OCI-LY7 (cell line): ENCODE results near the gene UNC80. TPM values are rescaled to one million over a fixed set of nuclear protein-coding genes. Genes with fewer than 3 reads are reported as not detected.

Experiments used
- BruUV-seq: library from RNA; stranded (reverse); fragments of 400-500 nt; replicated peaks from 2 replicates; lab custom pipeline; 2021; lab: Mats Ljungman, UMichigan
- CTCF ChIA-PET: fragments of 300-600 bp; sonication (Branson Sonifier 250); formaldehyde crosslinking; loops from one replicate; lab custom pipeline; 2022; ENCODE audit warnings: antibody characterized with exemption; ENCODE audit not compliant: unreplicated experiment; lab: Charles Lee
- POLR2A ChIA-PET: fragments of 300-600 bp; sonication (Branson Sonifier 250); formaldehyde crosslinking; loops from one replicate; lab custom pipeline; 2022; ENCODE audit warnings: antibody characterized with exemption; lab: Charles Lee
- DNase-seq: peaks from one replicate; pipeline ENCODE4 v3.0.0-alpha.2; 2015; ENCODE audit warnings: low spot score
- H2AFZ ChIP-seq: fragments of 200-600 bp; sonication (generic), shearing (Covaris generic); 2 replicates; pipeline ENCODE4 v1.6.1; 2014; ENCODE audit warnings: mild to moderate bottlenecking, antibody characterized with exemption, low read length, moderate library complexity
- H3K27ac ChIP-seq: fragments of 200-600 bp; sonication (generic); 2 replicates; pipeline ENCODE4 v1.5.1; 2014; ENCODE audit warnings: mixed run types, low read depth, mild to moderate bottlenecking, moderate library complexity, low read length, inconsistent platforms; ENCODE audit not compliant: poor library complexity, severe bottlenecking
- H3K36me3 ChIP-seq: fragments of 200-600 bp; sonication (generic); 2 replicates; pipeline ENCODE4 v1.6.1; 2014; ENCODE audit warnings: mild to moderate bottlenecking, antibody characterized with exemption, low read length, moderate library complexity, mixed read lengths; ENCODE audit not compliant: insufficient read depth
- H3K4me1 ChIP-seq: fragments of 200-600 bp; sonication (generic); 2 replicates; pipeline ENCODE4 v1.5.1; 2014; ENCODE audit warnings: mild to moderate bottlenecking, low read length; ENCODE audit not compliant: insufficient read depth, poor library complexity, severe bottlenecking
- H3K4me2 ChIP-seq: fragments of 200-600 bp; sonication (generic); 2 replicates; pipeline ENCODE4 v1.6.1; 2014; ENCODE audit warnings: mild to moderate bottlenecking, low read length
- H3K4me3 ChIP-seq: fragments of 200-600 bp; sonication (generic); 2 replicates; pipeline ENCODE4 v1.5.1; 2014; ENCODE audit warnings: mild to moderate bottlenecking, low read depth, low read length; ENCODE audit not compliant: poor library complexity, severe bottlenecking
- H3K79me2 ChIP-seq: fragments of 200-600 bp; sonication (generic); 2 replicates; pipeline ENCODE4 v1.6.1; 2016; ENCODE audit warnings: low read depth, mild to moderate bottlenecking, low read length, moderate library complexity, mixed read lengths; ENCODE audit not compliant: insufficient read depth
- H3K9me2 ChIP-seq: fragments of 200-600 bp; sonication (generic); 2 replicates; pipeline ENCODE4 v1.6.1; 2016; ENCODE audit warnings: mild to moderate bottlenecking, low read length, mixed read lengths; ENCODE audit not compliant: insufficient read depth
- H3K9me3 ChIP-seq: fragments of 200-600 bp; sonication (generic); 2 replicates; pipeline ENCODE4 v1.6.1; 2014; ENCODE audit warnings: mild to moderate bottlenecking, mixed run types, low read length, mixed read lengths
- H4K20me1 ChIP-seq: fragments of 200-600 bp; sonication (generic); 2 replicates; pipeline ENCODE4 v1.6.1; 2014; ENCODE audit warnings: mild to moderate bottlenecking, antibody characterized with exemption, low read length, moderate library complexity, mixed read lengths; ENCODE audit not compliant: insufficient read depth
- EZH2phosphoT487 ChIP-seq: fragments of 200-600 bp; sonication (generic); IDR thresholded peaks from 2 replicates; pipeline ENCODE4 v1.6.1; 2018; ENCODE audit warnings: low read depth, borderline replicate concordance, mild to moderate bottlenecking, mixed run types, antibody characterized with exemption, low read length, moderate library complexity, mixed read lengths
- intact Hi-C: fragments of 100-400 bp; cut with micrococcal nuclease; formaldehyde crosslinking; loops from one replicate; pipeline ENCODE4 v1.10.0; 2022; ENCODE audit not compliant: unreplicated experiment
- total RNA-seq, 2 experiments: library from RNA; depleted of rRNA in 1 of 2; stranded (reverse); fragments of >200 nt in 1 of 2; shearing (Covaris generic) in 1 of 2; gene quantifications; 2 replicates each; pipeline ENCODE4 v1.2.3, GENCODE V29; 2014 to 2022
- TF ChIP-seq, protein P1 (sequence below): fragments of 200-600 bp; sonication (generic); conservative IDR thresholded peaks from 2 replicates; pipeline ENCODE4 v1.5.1; 2014; ENCODE audit warnings: mild to moderate bottlenecking, antibody characterized with exemption, low read length, moderate library complexity, mixed read lengths

Gene UNC80
- total RNA-seq, 2 experiments from 2014 or later: not detected

DNA sequence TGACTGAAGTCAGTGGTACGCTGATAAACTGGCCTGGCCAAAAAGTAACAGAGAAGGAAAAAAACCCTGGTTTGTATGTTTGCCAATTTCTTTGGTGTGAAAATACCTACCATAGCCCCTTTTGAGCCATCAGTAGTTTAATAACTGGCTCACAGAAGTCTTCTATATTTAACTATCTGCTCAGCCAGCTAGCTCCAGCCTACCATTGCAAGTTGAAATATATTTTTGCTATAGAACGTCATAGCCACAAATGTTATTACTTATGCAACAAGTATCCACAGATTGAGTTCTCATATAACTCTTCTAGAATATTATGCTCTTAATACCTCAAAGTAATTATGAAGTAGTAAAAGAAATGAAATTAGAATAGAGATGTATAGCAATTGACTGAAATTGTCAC is 256.0 kb downstream of the UNC80 start:
- ChIA-PET POLR2A (interaction anchor here (2.0 kb wide), 1 partner anchor 23 kb away, joined by 5 read pairs; no protein-coding TSS in a partner anchor), CTCF (no interaction called here)
- H3K9me3 ChIP-seq: no peaks in the 10 kb centered on the region
- DNase-seq: no peak
- no peaks in the 10 kb centered on the region for H3K79me2 ChIP-seq
- no peak overlapping the region for H3K27ac ChIP-seq
- no peak overlapping the region for H2AFZ ChIP-seq
- intact Hi-C loops: no loop called here
- H3K9me2 ChIP-seq: no peaks in the 10 kb centered on the region
- no peaks in the 10 kb centered on the region for H3K4me1 ChIP-seq
- BruUV-seq: no TSS peak
- TF ChIP-seq, protein P1, sequence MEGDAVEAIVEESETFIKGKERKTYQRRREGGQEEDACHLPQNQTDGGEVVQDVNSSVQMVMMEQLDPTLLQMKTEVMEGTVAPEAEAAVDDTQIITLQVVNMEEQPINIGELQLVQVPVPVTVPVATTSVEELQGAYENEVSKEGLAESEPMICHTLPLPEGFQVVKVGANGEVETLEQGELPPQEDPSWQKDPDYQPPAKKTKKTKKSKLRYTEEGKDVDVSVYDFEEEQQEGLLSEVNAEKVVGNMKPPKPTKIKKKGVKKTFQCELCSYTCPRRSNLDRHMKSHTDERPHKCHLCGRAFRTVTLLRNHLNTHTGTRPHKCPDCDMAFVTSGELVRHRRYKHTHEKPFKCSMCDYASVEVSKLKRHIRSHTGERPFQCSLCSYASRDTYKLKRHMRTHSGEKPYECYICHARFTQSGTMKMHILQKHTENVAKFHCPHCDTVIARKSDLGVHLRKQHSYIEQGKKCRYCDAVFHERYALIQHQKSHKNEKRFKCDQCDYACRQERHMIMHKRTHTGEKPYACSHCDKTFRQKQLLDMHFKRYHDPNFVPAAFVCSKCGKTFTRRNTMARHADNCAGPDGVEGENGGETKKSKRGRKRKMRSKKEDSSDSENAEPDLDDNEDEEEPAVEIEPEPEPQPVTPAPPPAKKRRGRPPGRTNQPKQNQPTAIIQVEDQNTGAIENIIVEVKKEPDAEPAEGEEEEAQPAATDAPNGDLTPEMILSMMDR: no peak
- TF ChIP-seq EZH2phosphoT487: no peak
- no peak overlapping the region for H3K4me2 ChIP-seq
- H4K20me1 ChIP-seq: no peaks in the 10 kb centered on the region; the same call in none of the 2 replicates
- peaks cover 56% of the 10 kb centered on the region for H3K36me3 ChIP-seq
- H3K4me3 ChIP-seq: no peak overlapping the region

DNA sequence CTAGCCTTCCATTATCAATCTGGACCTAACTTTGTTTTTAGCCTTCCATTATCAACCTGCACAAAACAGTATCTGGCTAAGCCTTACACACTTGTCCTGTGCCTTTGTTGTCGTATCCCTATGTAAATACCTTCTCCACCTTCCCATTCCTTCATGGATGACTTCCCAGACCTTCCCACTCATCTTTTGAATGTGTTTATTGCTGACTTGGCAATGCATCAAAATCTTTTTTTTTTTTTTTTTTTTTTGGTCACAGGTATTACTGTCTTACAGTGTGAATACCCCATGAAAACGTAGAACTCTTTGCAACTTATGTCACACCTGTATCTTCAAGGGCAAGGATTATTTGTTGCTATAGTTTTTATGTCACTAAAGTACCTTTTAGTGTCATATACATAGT is 256.5 kb downstream of the UNC80 start:
- Histone ChIP-seq H3K4me2 (no peak overlapping the region), H3K4me3 (no peak overlapping the region), H3K9me3 (0 out of 2 replicates have a peak, but pooled peaks cover 2% of the 10 kb centered on the region), H3K9me2 (no peaks in the 10 kb centered on the region), H3K4me1 (no peaks in the 10 kb centered on the region), H3K79me2 (no peaks in the 10 kb centered on the region), H3K27ac (no peak overlapping the region), H2AFZ (no peak overlapping the region), H3K36me3 (peaks cover 50% of the 10 kb centered on the region), H4K20me1 (no peaks in the 10 kb centered on the region; the same call in none of the 2 replicates)
- CTCF ChIA-PET: no interaction called here
- intact Hi-C loops: no loop called here
- DNase-seq: no peak
- TF ChIP-seq EZH2phosphoT487: no peak
- BruUV-seq: no TSS peak
- POLR2A ChIA-PET: interaction anchor here (2.0 kb wide), 1 partner anchor 24 kb away, joined by 5 read pairs; no protein-coding TSS in a partner anchor

DNA sequence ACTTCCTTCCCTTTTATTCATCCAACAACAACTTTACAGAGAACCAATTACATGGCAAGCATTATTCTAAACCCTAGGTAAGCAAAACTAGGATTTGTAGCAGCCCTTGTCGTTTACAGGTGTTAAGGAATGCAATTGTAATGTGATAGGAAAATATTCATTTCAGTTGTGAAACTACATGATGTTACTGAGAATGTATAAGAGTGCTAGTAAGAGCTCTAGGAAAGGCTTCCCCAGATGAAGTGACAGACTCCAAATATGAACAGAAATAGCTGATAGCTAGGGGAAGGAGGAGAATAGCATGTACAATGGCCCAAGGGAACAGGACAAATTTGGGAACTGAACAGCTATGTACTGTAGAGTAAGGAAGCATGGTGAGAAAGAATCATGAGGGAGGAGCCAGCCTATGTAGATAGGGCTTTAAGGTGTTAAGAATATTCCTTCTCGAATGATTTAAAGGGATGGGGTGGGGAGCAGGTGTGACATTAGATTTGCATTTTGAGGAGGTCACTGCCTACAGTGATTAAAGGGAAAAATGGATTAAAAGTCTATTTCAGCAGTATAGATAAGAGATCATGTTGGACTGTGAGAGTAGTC is 262.6 kb downstream of the UNC80 start:
- Histone ChIP-seq H3K27ac (no peak overlapping the region), H3K4me2 (no peak overlapping the region), H3K36me3 (peaks cover 4% of the 10 kb centered on the region), H4K20me1 (no peaks in the 10 kb centered on the region), H2AFZ (no peak overlapping the region), H3K4me3 (no peak overlapping the region), H3K4me1 (no peaks in the 10 kb centered on the region), H3K9me3 (0 out of 2 replicates have a peak, but pooled peaks cover 3% of the 10 kb centered on the region), H3K9me2 (no peaks in the 10 kb centered on the region), H3K79me2 (no peaks in the 10 kb centered on the region)
- intact Hi-C loops: no loop called here
- CTCF ChIA-PET: no interaction called here
- POLR2A ChIA-PET: interaction anchor here (0.5 to 0.9 kb wide), 3 partner anchors 8 to 138 kb away, joined by 3 read pairs; no protein-coding TSS in a partner anchor
- BruUV-seq: TSS peak; percentile 3
- TF ChIP-seq, protein P1: no peak
- TF ChIP-seq EZH2phosphoT487: no peak
- no peak for DNase-seq
